HepG2 (cell line): ENCODE measurements around the gene SAP25. TPM values are rescaled to one million over a fixed set of nuclear protein-coding genes. Genes with fewer than 3 reads are reported as not detected.

ENCODE experiments used
- ATAC-seq: fragments of 200-7000 bp; cut with Tn5 transposase; 3 replicates; pipeline ENCODE4 v1.9.1; 2020; ENCODE audit warnings: mild to moderate bottlenecking, moderate library complexity
- BruUV-seq: library from RNA; stranded (reverse); fragments of 400-500 nt; replicated peaks from 2 replicates; lab custom pipeline; 2021; lab: Mats Ljungman, UMichigan
- CTCF ChIA-PET: fragments of 300-600 bp; formaldehyde crosslinking; extraction: SDS; loops from one replicate; lab custom pipeline; 2021; ENCODE audit warnings: low total read pairs, inconsistent platforms, low intra/inter-chr PET ratio; lab: Yijun Ruan, JAX
- POLR2A ChIA-PET: fragments of 350-600 bp; sonication (Branson Sonifier 250); formaldehyde crosslinking; loops from one replicate; lab custom pipeline; 2020; ENCODE audit warnings: antibody characterized with exemption, inconsistent platforms; lab: Yijun Ruan, JAX
- DNase-seq: peaks from one replicate; pipeline ENCODE4 v3.0.0-alpha.2; 2015; ENCODE audit warnings: low spot score
- FAIRE-seq: peaks from 3 replicates; lab custom pipeline; 2011; peaks lifted over from hg19 to GRCh38; lab: Jason Lieb, UNC
- H2AFZ ChIP-seq: one replicate; pipeline ENCODE4 v1.6.1; 2011; ENCODE audit warnings: low read length, inconsistent platforms
- H3K27ac ChIP-seq: fragments of 300-600 bp; 3 replicates; pipeline ENCODE4 v1.8.0; 2011; ENCODE audit warnings: mixed run types, mild to moderate bottlenecking, mixed read lengths, low read length, inconsistent platforms; ENCODE audit not compliant: insufficient read depth; ENCODE audit errors: extremely low read length
- H3K27me3 ChIP-seq, 2 experiments: fragments of 200-600 bp in 1 of 2; 2 replicates in 1 of 2; 3 replicates in 1 of 2; pipeline versions ENCODE4 v1.6.0 to v1.8.0; 2011; ENCODE audit warnings: low read length in 2 of 2, mild to moderate bottlenecking in 2 of 2, moderate library complexity in 2 of 2, inconsistent platforms in 1 of 2; ENCODE audit not compliant: insufficient read depth in 2 of 2, control insufficient read depth in 1 of 2
- H3K36me3 ChIP-seq, 2 experiments: fragments of 200-600 bp in 1 of 2; replicated peaks in 1 of 2; 2 replicates in 1 of 2; 3 replicates in 1 of 2; pipeline versions ENCODE4 v1.5.1 to v1.8.0; 2011; ENCODE audit warnings: low read length in 2 of 2, inconsistent platforms in 1 of 2; ENCODE audit not compliant: insufficient read depth in 2 of 2, control insufficient read depth in 1 of 2
- H3K4me1 ChIP-seq: 2 replicates; pipeline ENCODE4 v1.5.1; 2012; ENCODE audit warnings: low read length, inconsistent platforms; ENCODE audit not compliant: insufficient read depth
- H3K4me2 ChIP-seq: 2 replicates; pipeline ENCODE4 v1.6.0; 2011; ENCODE audit warnings: low read depth, low read length, inconsistent platforms
- H3K4me3 ChIP-seq, 3 experiments: fragments of 200-600 bp in 1 of 3; sonication (generic), shearing (Covaris generic) in 1 of 3; replicated peaks in 1 of 3; 2 replicates each; pipeline ENCODE4 v1.5.1; 2011 to 2016; ENCODE audit warnings: low read length in 3 of 3, inconsistent platforms in 2 of 3, low read depth in 2 of 3, mild to moderate bottlenecking in 2 of 3, control low read depth in 1 of 3, mixed read lengths in 1 of 3; ENCODE audit not compliant: insufficient read depth in 1 of 3
- H3K79me2 ChIP-seq: one replicate; pipeline ENCODE4 v1.6.1; 2011; ENCODE audit warnings: low read length, inconsistent platforms; ENCODE audit not compliant: insufficient read depth
- H3K9ac ChIP-seq: 2 replicates; pipeline ENCODE4 v1.6.0; 2011; ENCODE audit warnings: mild to moderate bottlenecking, low read depth, low read length, inconsistent platforms; ENCODE audit not compliant: insufficient read depth
- H3K9me3 ChIP-seq: 2 replicates; pipeline ENCODE4 v1.5.1; 2012; ENCODE audit warnings: mild to moderate bottlenecking, low read length
- H4K20me1 ChIP-seq: 2 replicates; pipeline ENCODE4 v1.6.0; 2011; ENCODE audit warnings: inconsistent platforms, mild to moderate bottlenecking, low read length, moderate library complexity; ENCODE audit not compliant: insufficient read depth
- AGO2 ChIP-seq: fragments of 200-400 bp; formaldehyde crosslinking; optimal IDR thresholded peaks from 2 replicates; pipeline ENCODE3; 2017; ENCODE audit warnings: mild to moderate bottlenecking, low read depth, low read length, moderate library complexity
- HNF4A ChIP-seq: sonication (generic); formaldehyde crosslinking; IDR thresholded peaks from 2 replicates; pipeline ENCODE4 v1.4.0; 2020; ENCODE audit warnings: missing genetic modification reagents
- HNRNPL ChIP-seq: fragments of 200-400 bp; formaldehyde crosslinking; IDR thresholded peaks from 2 replicates; pipeline ENCODE4 v1.6.1; 2017; ENCODE audit warnings: mild to moderate bottlenecking, low read depth, low read length
- KDM5B ChIP-seq: sonication (generic); formaldehyde crosslinking; IDR thresholded peaks from 2 replicates; pipeline ENCODE4 v1.4.0; 2020; ENCODE audit warnings: missing genetic modification reagents, mild to moderate bottlenecking, borderline replicate concordance
- NCOR1 ChIP-seq: fragments of 200-600 bp; sonication (generic); IDR thresholded peaks from 2 replicates; pipeline ENCODE4 v1.7.0; 2017; ENCODE audit warnings: antibody characterized with exemption, low read length, borderline replicate concordance
- PAF1 ChIP-seq: IDR thresholded peaks from 2 replicates; pipeline ENCODE4 v1.6.1; 2016; ENCODE audit warnings: missing genetic modification reagents, missing compliant biosample characterization
- POLR2AphosphoS5 ChIP-seq: IDR thresholded peaks from 2 replicates; pipeline ENCODE4 v1.6.1; 2012; ENCODE audit warnings: low read depth, low read length
- SRY ChIP-seq: sonication (generic); formaldehyde crosslinking; IDR thresholded peaks from 2 replicates; pipeline ENCODE4 v1.8.0; 2022; ENCODE audit warnings: mild to moderate bottlenecking, missing genetic modification reagents
- ZNF543 ChIP-seq: sonication (generic); formaldehyde crosslinking; IDR thresholded peaks from 2 replicates; pipeline ENCODE4 v1.4.0; 2020; ENCODE audit warnings: mild to moderate bottlenecking, missing genetic modification reagents
- WGBS: methylation state at CpG from one replicate; pipeline ENCODE4 v1.1.6; 2017; ENCODE audit warnings: low lambda C conversion rate; 5-methylcytosine and 5-hydroxymethylcytosine counted together
- in situ Hi-C: cut with HindIII; loops from 2 replicates; pipeline ENCODE4 v1.10.0; 2017; ENCODE audit warnings: low pct_unique_long_range_greater_than_20kb; ENCODE audit not compliant: extremely low pct_ligation_motif_present
- intact Hi-C: fragments of 100-400 bp; cut with micrococcal nuclease; formaldehyde crosslinking; loops from one replicate; pipeline ENCODE4 v1.10.0; 2022; ENCODE audit not compliant: unreplicated experiment
- polyA plus RNA-seq, 8 experiments: library from polyadenylated mRNA; depleted of rRNA in 3 of 8; stranded (reverse) in 7 of 8; unstranded in 1 of 8; fragments of >200 nt; fragmentation: Illumina TruSeq in 4 of 8; extraction: Trizol in 4 of 8; gene quantifications; 2 replicates each; pipeline versions ENCODE4 v1.2.1 to v1.2.3, GENCODE V29; 2011 to 2016; ENCODE audit warnings: low read depth in 4 of 8, missing spikeins in 1 of 8, mixed read lengths in 1 of 8; ENCODE audit not compliant: insufficient read depth in 1 of 8
- total RNA-seq, 5 experiments: library from RNA; depleted of rRNA; stranded (reverse); fragments of >200 nt; fragmentation: Illumina TruSeq; extraction: Trizol; gene quantifications; 2 replicates each; pipeline ENCODE4 v1.2.3, GENCODE V29; 2016; ENCODE audit warnings: low read depth in 1 of 5
- TF ChIP-seq, protein P1 (sequence below): sonication (generic); formaldehyde crosslinking; conservative IDR thresholded peaks from 2 replicates; pipeline ENCODE4 v1.4.0; 2020; ENCODE audit warnings: mild to moderate bottlenecking, missing genetic modification reagents, moderate library complexity
- TF ChIP-seq, protein P2 (sequence below): sonication (generic); formaldehyde crosslinking; IDR thresholded peaks from 2 replicates; pipeline ENCODE4 v1.4.0; 2020; ENCODE audit warnings: missing genetic modification reagents, borderline replicate concordance
- TF ChIP-seq, protein P3 (sequence below): sonication (generic); formaldehyde crosslinking; IDR thresholded peaks from 2 replicates; pipeline ENCODE4 v1.5.0; 2020; ENCODE audit warnings: mild to moderate bottlenecking, missing genetic modification reagents
- TF ChIP-seq, protein P4 (sequence below): IDR thresholded peaks from 2 replicates; pipeline ENCODE4 v1.6.1; 2016; ENCODE audit warnings: mild to moderate bottlenecking

Gene SAP25
- total and polyA plus RNA-seq, 2 of the 13 experiments (the other 11 are each of a cell fraction or from before 2014, with no cell fraction given) = 0.15 to 0.20 TPM

DNA sequence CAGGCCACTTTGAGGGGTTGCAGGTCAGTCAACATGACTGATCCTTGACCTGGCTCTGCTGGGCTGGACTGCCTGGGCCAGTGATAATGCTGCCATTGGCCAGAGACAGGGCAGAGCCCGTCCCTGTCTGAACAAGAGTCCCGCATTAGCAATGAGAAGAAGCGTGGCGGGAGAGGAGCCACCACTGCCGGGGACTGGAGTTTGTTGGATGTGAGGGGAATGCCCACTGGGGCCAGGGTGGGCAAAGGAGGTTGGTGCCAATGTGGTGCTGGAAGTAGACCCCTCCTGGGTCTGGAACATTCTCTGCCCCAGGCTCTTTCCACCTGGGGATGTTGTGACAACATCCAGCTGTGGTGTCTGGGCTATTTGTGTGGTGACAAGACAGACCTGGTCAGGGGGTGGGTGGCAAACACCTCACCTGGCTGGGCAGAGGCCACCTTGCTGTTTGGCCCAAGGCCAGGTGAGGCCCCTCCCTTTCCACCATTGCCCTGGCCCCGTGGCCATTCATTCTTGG is 7.6 kb downstream of the SAP25 start (continued):
- TF ChIP-seq, protein P1, sequence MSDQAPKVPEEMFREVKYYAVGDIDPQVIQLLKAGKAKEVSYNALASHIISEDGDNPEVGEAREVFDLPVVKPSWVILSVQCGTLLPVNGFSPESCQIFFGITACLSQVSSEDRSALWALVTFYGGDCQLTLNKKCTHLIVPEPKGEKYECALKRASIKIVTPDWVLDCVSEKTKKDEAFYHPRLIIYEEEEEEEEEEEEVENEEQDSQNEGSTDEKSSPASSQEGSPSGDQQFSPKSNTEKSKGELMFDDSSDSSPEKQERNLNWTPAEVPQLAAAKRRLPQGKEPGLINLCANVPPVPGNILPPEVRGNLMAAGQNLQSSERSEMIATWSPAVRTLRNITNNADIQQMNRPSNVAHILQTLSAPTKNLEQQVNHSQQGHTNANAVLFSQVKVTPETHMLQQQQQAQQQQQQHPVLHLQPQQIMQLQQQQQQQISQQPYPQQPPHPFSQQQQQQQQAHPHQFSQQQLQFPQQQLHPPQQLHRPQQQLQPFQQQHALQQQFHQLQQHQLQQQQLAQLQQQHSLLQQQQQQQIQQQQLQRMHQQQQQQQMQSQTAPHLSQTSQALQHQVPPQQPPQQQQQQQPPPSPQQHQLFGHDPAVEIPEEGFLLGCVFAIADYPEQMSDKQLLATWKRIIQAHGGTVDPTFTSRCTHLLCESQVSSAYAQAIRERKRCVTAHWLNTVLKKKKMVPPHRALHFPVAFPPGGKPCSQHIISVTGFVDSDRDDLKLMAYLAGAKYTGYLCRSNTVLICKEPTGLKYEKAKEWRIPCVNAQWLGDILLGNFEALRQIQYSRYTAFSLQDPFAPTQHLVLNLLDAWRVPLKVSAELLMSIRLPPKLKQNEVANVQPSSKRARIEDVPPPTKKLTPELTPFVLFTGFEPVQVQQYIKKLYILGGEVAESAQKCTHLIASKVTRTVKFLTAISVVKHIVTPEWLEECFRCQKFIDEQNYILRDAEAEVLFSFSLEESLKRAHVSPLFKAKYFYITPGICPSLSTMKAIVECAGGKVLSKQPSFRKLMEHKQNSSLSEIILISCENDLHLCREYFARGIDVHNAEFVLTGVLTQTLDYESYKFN (CRISPR knock-in tag) = 0 out of 2 replicates have a peak, but pooled peaks have one; percentile 30
- TF ChIP-seq HNF4A (CRISPR knock-in tag) (0 out of 2 replicates have a peak, but pooled peaks have one; percentile 36), SRY (CRISPR knock-in tag) (0 out of 2 replicates have a peak, but pooled peaks have one; percentile 59), PAF1 (CRISPR knock-in tag) (peak; percentile 53; the same call in 1 of the 2 replicates), HNRNPL (peak; percentile 82; the same call in 1 of the 2 replicates)
- TF ChIP-seq, all 625 proteins: peak for 24

DNA sequence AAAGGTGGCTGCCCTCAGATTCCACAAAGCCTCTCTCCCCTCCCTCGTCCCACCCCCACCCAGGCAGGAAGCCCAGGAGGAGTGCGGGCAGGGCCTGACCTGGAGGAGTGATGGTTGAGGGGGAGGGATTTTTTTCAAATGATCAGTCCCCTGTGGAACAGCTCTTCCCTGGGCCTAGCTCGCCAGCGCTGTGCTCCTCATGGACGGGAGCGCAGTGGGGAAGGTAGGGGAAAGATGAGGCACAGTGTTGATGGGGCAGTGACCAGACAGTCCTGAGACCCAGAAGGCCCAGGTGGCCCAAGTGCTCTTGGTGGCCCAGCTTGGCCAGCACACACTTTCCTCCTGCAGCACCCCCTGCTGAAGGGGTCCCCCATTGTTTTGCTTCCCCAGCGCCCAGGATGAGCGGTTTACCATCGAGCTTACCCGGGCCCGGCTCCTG is 8.5 kb downstream of the SAP25 start:
- ChIA-PET CTCF (no interaction called here), POLR2A (interaction anchor here (1.1 to 2.2 kb wide), 3 partner anchors 20 to 23 kb away, joined by 3 to 7 read pairs (median 5); partner anchors contain the start of genes FBXO24 and LRCH4)
- intact Hi-C loops = no loop called here
- Histone ChIP-seq H3K4me3 (no peak overlapping the region), H3K9me3 (no peaks in the 10 kb centered on the region), H3K36me3 (peaks cover 27 to 52% of the 10 kb centered on the region in 2 experiments), H3K4me2 (no peak overlapping the region), H3K27ac (peak overlapping the region; percentile 99), H4K20me1 (peaks cover 14% of the 10 kb centered on the region; the same call in 1 of the 2 replicates), H3K27me3 (no peaks in the 10 kb centered on the region), H3K9ac (no peak overlapping the region), H3K79me2 (peaks cover 4% of the 10 kb centered on the region), H2AFZ (no peak overlapping the region), H3K4me1 (peaks cover 93% of the 10 kb centered on the region)
- FAIRE-seq (no peak), ATAC-seq (no peak), DNase-seq (no peak)
- no TSS peak for BruUV-seq
- WGBS = 92% methylated on average over 9 of the region's 11 CpGs
- in situ Hi-C loops = loop anchor here (5.0 kb wide), 1 partner anchor 78 kb away; no protein-coding TSS in a partner anchor
- TF ChIP-seq, protein P2, sequence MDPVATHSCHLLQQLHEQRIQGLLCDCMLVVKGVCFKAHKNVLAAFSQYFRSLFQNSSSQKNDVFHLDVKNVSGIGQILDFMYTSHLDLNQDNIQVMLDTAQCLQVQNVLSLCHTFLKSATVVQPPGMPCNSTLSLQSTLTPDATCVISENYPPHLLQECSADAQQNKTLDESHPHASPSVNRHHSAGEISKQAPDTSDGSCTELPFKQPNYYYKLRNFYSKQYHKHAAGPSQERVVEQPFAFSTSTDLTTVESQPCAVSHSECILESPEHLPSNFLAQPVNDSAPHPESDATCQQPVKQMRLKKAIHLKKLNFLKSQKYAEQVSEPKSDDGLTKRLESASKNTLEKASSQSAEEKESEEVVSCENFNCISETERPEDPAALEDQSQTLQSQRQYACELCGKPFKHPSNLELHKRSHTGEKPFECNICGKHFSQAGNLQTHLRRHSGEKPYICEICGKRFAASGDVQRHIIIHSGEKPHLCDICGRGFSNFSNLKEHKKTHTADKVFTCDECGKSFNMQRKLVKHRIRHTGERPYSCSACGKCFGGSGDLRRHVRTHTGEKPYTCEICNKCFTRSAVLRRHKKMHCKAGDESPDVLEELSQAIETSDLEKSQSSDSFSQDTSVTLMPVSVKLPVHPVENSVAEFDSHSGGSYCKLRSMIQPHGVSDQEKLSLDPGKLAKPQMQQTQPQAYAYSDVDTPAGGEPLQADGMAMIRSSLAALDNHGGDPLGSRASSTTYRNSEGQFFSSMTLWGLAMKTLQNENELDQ = no peak
- TF ChIP-seq KDM5B = no peak
- TF ChIP-seq ZNF543 (CRISPR knock-in tag) = no peak
- TF ChIP-seq POLR2AphosphoS5 = peak; percentile 32; the same call in 1 of the 2 replicates
- no peak for TF ChIP-seq NCOR1
- TF ChIP-seq AGO2 = peak; percentile 87
- TF ChIP-seq, protein P3, sequence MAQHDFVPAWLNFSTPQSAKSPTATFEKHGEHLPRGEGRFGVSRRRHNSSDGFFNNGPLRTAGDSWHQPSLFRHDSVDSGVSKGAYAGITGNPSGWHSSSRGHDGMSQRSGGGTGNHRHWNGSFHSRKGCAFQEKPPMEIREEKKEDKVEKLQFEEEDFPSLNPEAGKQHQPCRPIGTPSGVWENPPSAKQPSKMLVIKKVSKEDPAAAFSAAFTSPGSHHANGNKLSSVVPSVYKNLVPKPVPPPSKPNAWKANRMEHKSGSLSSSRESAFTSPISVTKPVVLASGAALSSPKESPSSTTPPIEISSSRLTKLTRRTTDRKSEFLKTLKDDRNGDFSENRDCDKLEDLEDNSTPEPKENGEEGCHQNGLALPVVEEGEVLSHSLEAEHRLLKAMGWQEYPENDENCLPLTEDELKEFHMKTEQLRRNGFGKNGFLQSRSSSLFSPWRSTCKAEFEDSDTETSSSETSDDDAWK = no peak
- TF ChIP-seq, protein P4, sequence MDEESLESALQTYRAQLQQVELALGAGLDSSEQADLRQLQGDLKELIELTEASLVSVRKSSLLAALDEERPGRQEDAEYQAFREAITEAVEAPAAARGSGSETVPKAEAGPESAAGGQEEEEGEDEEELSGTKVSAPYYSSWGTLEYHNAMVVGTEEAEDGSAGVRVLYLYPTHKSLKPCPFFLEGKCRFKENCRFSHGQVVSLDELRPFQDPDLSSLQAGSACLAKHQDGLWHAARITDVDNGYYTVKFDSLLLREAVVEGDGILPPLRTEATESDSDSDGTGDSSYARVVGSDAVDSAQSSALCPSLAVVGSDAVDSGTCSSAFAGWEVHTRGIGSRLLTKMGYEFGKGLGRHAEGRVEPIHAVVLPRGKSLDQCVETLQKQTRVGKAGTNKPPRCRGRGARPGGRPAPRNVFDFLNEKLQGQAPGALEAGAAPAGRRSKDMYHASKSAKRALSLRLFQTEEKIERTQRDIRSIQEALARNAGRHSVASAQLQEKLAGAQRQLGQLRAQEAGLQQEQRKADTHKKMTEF (CRISPR knock-in tag) = no peak
